Vagina (tissue), 2 donors: ENCODE measurements around the gene RIN3. TPM values are rescaled to one million over a fixed set of nuclear protein-coding genes. Genes with fewer than 3 reads are reported as not detected.

Experiments
- DNase-seq, 2 donors: peaks; one replicate each; pipeline ENCODE4 v3.0.0-alpha.2; 2017; ENCODE audit errors: extremely low spot score in 2 of 2
- H3K27ac ChIP-seq: fragments of 200-600 bp; sonication (generic); one replicate; pipeline ENCODE4 v1.5.1; 2019
- H3K27me3 ChIP-seq: fragments of 200-600 bp; sonication (generic); one replicate; pipeline ENCODE4 v1.5.1; 2019
- H3K36me3 ChIP-seq, 2 donors: fragments of 200-600 bp; sonication (generic); one replicate each; pipeline ENCODE4 v1.5.1; 2017 to 2019
- H3K4me1 ChIP-seq: fragments of 200-600 bp; sonication (generic); one replicate; pipeline ENCODE4 v1.5.1; 2019
- H3K4me3 ChIP-seq, 2 donors: fragments of 200-600 bp; sonication (generic); 1 replicate in 1 of 2; 2 replicates in 1 of 2; pipeline ENCODE4 v1.5.1; 2016 to 2019
- H3K9me3 ChIP-seq: fragments of 200-600 bp; sonication (generic); one replicate; pipeline ENCODE4 v1.5.1; 2019
- CTCF ChIP-seq, 3 experiments: fragments of 450-650 bp in 2 of 3; fragments of 200-600 bp in 1 of 3; sonication (generic) in 1 of 3; IDR thresholded peaks; one replicate each; pipeline ENCODE4 v1.5.1; 2017 to 2019; ENCODE audit warnings: antibody characterized with exemption in 3 of 3, mild to moderate bottlenecking in 2 of 3, moderate library complexity in 2 of 3
- POLR2A ChIP-seq, 2 donors: fragments of 450-650 bp; IDR thresholded peaks; one replicate each; pipeline ENCODE4 v1.6.1; 2017; ENCODE audit warnings: antibody characterized with exemption in 2 of 2, mild to moderate bottlenecking in 2 of 2, moderate library complexity in 2 of 2
- POLR2AphosphoS5 ChIP-seq, 2 donors: sonication (generic); formaldehyde crosslinking; IDR thresholded peaks; one replicate each; pipeline ENCODE4 v1.9.0; 2017; ENCODE audit warnings: antibody characterized with exemption in 2 of 2, mild to moderate bottlenecking in 2 of 2, low read depth in 1 of 2; ENCODE audit not compliant: insufficient read depth in 1 of 2
- intact Hi-C: fragments of 100-400 bp; cut with DNase I; formaldehyde crosslinking; loops from one replicate; pipeline ENCODE4 v1.15.1; 2023
- total RNA-seq: library from RNA; depleted of rRNA; stranded (reverse); fragments of >200 nt; gene quantifications from one replicate; pipeline ENCODE4 v1.2.3, GENCODE V29; 2016

The RIN3 gene
- total RNA-seq, 1 donor from 2014 or later: 22.6 TPM

- Histone ChIP-seq H3K9me3 (no peaks in the 10 kb centered on the region), H3K36me3 (no peaks in the 10 kb centered on the region), H3K27ac (no peak overlapping the region), H3K4me1 (peaks cover 25% of the 10 kb centered on the region), H3K4me3 (no peak overlapping the region), H3K27me3 (no peaks in the 10 kb centered on the region)
- TF ChIP-seq POLR2A (IDR thresholded peaks at IDR 0.05) (no peak), CTCF (IDR thresholded peaks at IDR 0.05) (no peak), POLR2AphosphoS5 (IDR thresholded peaks at IDR 0.05; ENCODE audit: insufficient read depth in 1 of 2, low read depth in 1 of 2) (no peak)
- no peak for DNase-seq
- intact Hi-C loops: no loop called here
These were observed 32.9 kb downstream of the RIN3 start for GRCh38 chr14:92546347-92547053.

- DNase-seq: no peak
- no peak overlapping the region for H3K4me3 ChIP-seq
- H3K27me3 ChIP-seq: no peaks in the 10 kb centered on the region
- H3K9me3 ChIP-seq: no peaks in the 10 kb centered on the region
- H3K27ac ChIP-seq: peak overlapping the region; percentile 15
- TF ChIP-seq CTCF (IDR thresholded peaks at IDR 0.05) (no peak), POLR2A (IDR thresholded peaks at IDR 0.05) (no peak), POLR2AphosphoS5 (IDR thresholded peaks at IDR 0.05; ENCODE audit: insufficient read depth in 1 of 2, low read depth in 1 of 2) (no peak)
- H3K4me1 ChIP-seq: peaks cover 45% of the 10 kb centered on the region
- intact Hi-C loops: no loop called here
- H3K36me3 ChIP-seq: no peaks in the 10 kb centered on the region
These were observed 35.7 kb downstream of the RIN3 start for GRCh38 chr14:92549105-92549858.

- Histone ChIP-seq H3K27ac (peak overlapping the region; percentile 15), H3K4me1 (peaks cover 41% of the 10 kb centered on the region), H3K9me3 (no peaks in the 10 kb centered on the region), H3K36me3 (no peaks in the 10 kb centered on the region), H3K4me3 (no peak overlapping the region), H3K27me3 (no peaks in the 10 kb centered on the region)
- no peak for TF ChIP-seq POLR2AphosphoS5 (IDR thresholded peaks at IDR 0.05; ENCODE audit: insufficient read depth in 1 of 2, low read depth in 1 of 2)
- TF ChIP-seq POLR2A (IDR thresholded peaks at IDR 0.05): no peak
- TF ChIP-seq CTCF (IDR thresholded peaks at IDR 0.05): no peak
- intact Hi-C loops: no loop called here
- DNase-seq: no peak
These were observed 36.3 kb downstream of the RIN3 start for GRCh38 chr14:92549859-92550230.

GRCh38 chr14:92551044-92551841 is 37.7 kb downstream of the RIN3 start:
- no peaks in the 10 kb centered on the region for H3K36me3 ChIP-seq
- no peak overlapping the region for H3K27ac ChIP-seq
- no peak for TF ChIP-seq POLR2AphosphoS5 (IDR thresholded peaks at IDR 0.05; ENCODE audit: insufficient read depth in 1 of 2, low read depth in 1 of 2)
- no peak for TF ChIP-seq POLR2A (IDR thresholded peaks at IDR 0.05)
- TF ChIP-seq CTCF (IDR thresholded peaks at IDR 0.05): no peak
- H3K9me3 ChIP-seq: no peaks in the 10 kb centered on the region
- no peak for DNase-seq
- H3K4me1 ChIP-seq: peaks cover 40% of the 10 kb centered on the region
- intact Hi-C loops: no loop called here
- no peak overlapping the region for H3K4me3 ChIP-seq
- no peaks in the 10 kb centered on the region for H3K27me3 ChIP-seq
